ENCODE measurements around the gene CMIP. TPM values are rescaled to one million over a fixed set of nuclear protein-coding genes. Genes with fewer than 3 reads are reported as not detected.

Gene CMIP
- total RNA-seq (2022; extraction: Qiagen RNA extraction) = 78.9 to 111 TPM (median 99.7 TPM) in 5 replicates

GRCh38 chr16:81444448-81445121 is at the start of gene CMIP:
CMIP (plus strand) TSS chr16:81444808.

Other genes starting within 250 kb of the CMIP start
- gene BCO1, start 206.1 kb upstream of the CMIP start, total RNA-seq (2022; extraction: Qiagen RNA extraction) = 0.94 to 1.1 TPM (median 1.0 TPM) in 5 replicates
- gene GAN, start 129.8 kb upstream of the CMIP start, total RNA-seq (2022; extraction: Qiagen RNA extraction) = 2.3 to 3.3 TPM (median 2.5 TPM) in 5 replicates

Data from A549 treated with CORT108297 at 1 μM for 4 hours (cell line).